HCT116 (cell line): Measurements from ENCODE around the gene ATP2B1. TPM values are rescaled to one million over a fixed set of nuclear protein-coding genes. Genes with fewer than 3 reads are reported as not detected.

Experiments
- ATAC-seq: fragments of 200-7000 bp; cut with Tn5 transposase; 2 replicates; pipeline ENCODE4 v1.9.1; 2020; ENCODE audit warnings: mild to moderate bottlenecking, moderate library complexity
- BruUV-seq: library from RNA; stranded (reverse); fragments of 400-500 nt; replicated peaks from 2 replicates; lab custom pipeline; 2021; lab: Mats Ljungman, UMichigan
- CTCF ChIA-PET: fragments of 300-600 bp; sonication (Branson Sonifier 250); formaldehyde crosslinking; loops from one replicate; lab custom pipeline; 2021; ENCODE audit warnings: antibody characterized with exemption; lab: Charles Lee
- POLR2A ChIA-PET: fragments of 300-600, 350-600 bp; sonication (Branson Sonifier 250); formaldehyde crosslinking; loops from one replicate; lab custom pipeline; 2021; ENCODE audit warnings: antibody characterized with exemption; lab: Charles Lee
- RAD21 ChIA-PET, 2 experiments: fragments of 300-600 bp; sonication (Branson Sonifier 250); formaldehyde crosslinking; loops; one replicate each; lab custom pipeline; 2023; ENCODE audit warnings: low total read pairs in 2 of 2; ENCODE audit not compliant: uncharacterized antibody in 2 of 2, unreplicated experiment in 2 of 2, low non-redundant PET in 1 of 2; lab: Charles Lee
- DNase-seq: peaks from one replicate; pipeline ENCODE4 v3.0.0-alpha.2; 2010; ENCODE audit warnings: low read depth, low spot score
- H2AFZ ChIP-seq: fragments of 200-600 bp; shearing (Covaris generic), sonication (generic); 2 replicates; pipeline ENCODE4 v1.6.1; 2017; ENCODE audit warnings: low read depth, mixed run types, mixed read lengths, antibody characterized with exemption, low read length; ENCODE audit not compliant: poor library complexity, severe bottlenecking
- H3K27ac ChIP-seq: 2 replicates; pipeline ENCODE4 v1.5.1; 2012; ENCODE audit warnings: low read depth, low read length
- H3K27me3 ChIP-seq: fragments of 200-600 bp; sonication (generic); 2 replicates; pipeline ENCODE4 v1.6.1; 2016; ENCODE audit warnings: mixed run types, low read length, mixed read lengths; ENCODE audit not compliant: insufficient read depth
- H3K36me3 ChIP-seq, 2 experiments: fragments of 200-500 bp in 1 of 2; fragments of 200-600 bp in 1 of 2; sonication (Bioruptor generic) in 1 of 2; sonication (generic) in 1 of 2; 2 replicates each; pipeline versions ENCODE4 v1.5.1 to v1.6.1; 2014 to 2016; ENCODE audit warnings: low read length in 2 of 2, inconsistent platforms in 1 of 2, mixed read lengths in 1 of 2, mixed run types in 1 of 2; ENCODE audit not compliant: insufficient read depth in 2 of 2, control insufficient read depth in 1 of 2
- H3K4me1 ChIP-seq, 2 experiments: fragments of 200-600 bp in 1 of 2; sonication (generic) in 1 of 2; 2 replicates each; pipeline versions ENCODE4 v1.5.1 to v1.6.1; 2012 to 2017; ENCODE audit warnings: low read length in 2 of 2, inconsistent platforms in 1 of 2, mild to moderate bottlenecking in 1 of 2, mixed read lengths in 1 of 2, mixed run types in 1 of 2, moderate library complexity in 1 of 2; ENCODE audit not compliant: insufficient read depth in 2 of 2, control insufficient read depth in 1 of 2
- H3K4me2 ChIP-seq: fragments of 200-600 bp; sonication (generic); 2 replicates; pipeline ENCODE4 v1.6.1; 2017; ENCODE audit warnings: mixed run types, low read length, mixed read lengths
- H3K4me3 ChIP-seq, 2 experiments: fragments of 200-600 bp in 1 of 2; sonication (generic) in 1 of 2; replicated peaks in 1 of 2; 2 replicates each; pipeline ENCODE4 v1.5.1; 2011 to 2016; ENCODE audit warnings: low read length in 2 of 2, control low read depth in 1 of 2, low read depth in 1 of 2, mild to moderate bottlenecking in 1 of 2, mixed read lengths in 1 of 2, mixed run types in 1 of 2
- H3K79me2 ChIP-seq: fragments of 200-600 bp; sonication (generic); 2 replicates; pipeline ENCODE4 v1.6.1; 2017; ENCODE audit warnings: mild to moderate bottlenecking, mixed run types, low read length, moderate library complexity, mixed read lengths; ENCODE audit not compliant: insufficient read depth
- H3K9ac ChIP-seq: fragments of 200-600 bp; sonication (generic); 2 replicates; pipeline ENCODE4 v1.6.1; 2016; ENCODE audit warnings: low read length, mixed read lengths
- H3K9me2 ChIP-seq: fragments of 200-600 bp; sonication (generic), shearing (Covaris generic); 2 replicates; pipeline ENCODE4 v1.6.1; 2017; ENCODE audit warnings: mixed run types, mild to moderate bottlenecking, moderate library complexity; ENCODE audit not compliant: insufficient read depth
- H3K9me3 ChIP-seq, 2 experiments: fragments of 200-500 bp in 1 of 2; fragments of 200-600 bp in 1 of 2; sonication (Bioruptor generic) in 1 of 2; sonication (generic) in 1 of 2; 2 replicates each; pipeline ENCODE4 v1.6.1; 2014 to 2017; ENCODE audit warnings: low read length in 2 of 2, mixed read lengths in 2 of 2, inconsistent platforms in 1 of 2, low read depth in 1 of 2, mild to moderate bottlenecking in 1 of 2, mixed run types in 1 of 2, moderate library complexity in 1 of 2; ENCODE audit not compliant: control insufficient read depth in 1 of 2, insufficient read depth in 1 of 2
- H4K20me1 ChIP-seq: fragments of 200-600 bp; sonication (generic), shearing (Covaris generic); 2 replicates; pipeline ENCODE4 v1.6.1; 2017; ENCODE audit warnings: mixed run types, mild to moderate bottlenecking, moderate library complexity; ENCODE audit not compliant: insufficient read depth
- POLR2A ChIP-seq: IDR thresholded peaks from 2 replicates; pipeline ENCODE4 v1.7.0; 2011; ENCODE audit warnings: borderline replicate concordance; ENCODE audit not compliant: insufficient read depth, insufficient read length; ENCODE audit errors: extremely low read depth
- RAD21 ChIP-seq: IDR thresholded peaks from 2 replicates; pipeline ENCODE4 v1.6.1; 2012; ENCODE audit warnings: low read depth, mild to moderate bottlenecking
- SP1 ChIP-seq: IDR thresholded peaks from 2 replicates; pipeline ENCODE4 v1.6.1; 2012; ENCODE audit warnings: low read depth
- SRF ChIP-seq: IDR thresholded peaks from 2 replicates; pipeline ENCODE4 v1.6.1; 2012; ENCODE audit warnings: low read depth
- TCF7L2 ChIP-seq: IDR thresholded peaks from 2 replicates; pipeline ENCODE4 v1.7.0; 2011; ENCODE audit warnings: borderline replicate concordance, inconsistent platforms; ENCODE audit not compliant: insufficient read depth, insufficient read length; ENCODE audit errors: extremely low read depth
- YY1 ChIP-seq: IDR thresholded peaks from 2 replicates; pipeline ENCODE4 v1.6.1; 2011; ENCODE audit warnings: low read length, low read depth, moderate library complexity, mild to moderate bottlenecking; ENCODE audit not compliant: insufficient replicate concordance; ENCODE audit errors: extremely low read depth
- ZNF274 ChIP-seq: fragments of 200-500 bp; sonication (Bioruptor generic); IDR thresholded peaks from 2 replicates; pipeline ENCODE4 v1.6.1; 2014; ENCODE audit warnings: mild to moderate bottlenecking, low read depth, low read length, inconsistent platforms
- intact Hi-C: fragments of 100-400 bp; cut with micrococcal nuclease; formaldehyde crosslinking; loops from 2 replicates; pipeline ENCODE4 v1.10.0; 2022
- total RNA-seq: library from RNA; stranded (reverse); gene quantifications from one replicate; pipeline ENCODE4 v1.2.1, GENCODE V29; 2021; ENCODE audit not compliant: unreplicated experiment
- TF ChIP-seq, protein P1 (sequence below): IDR thresholded peaks from 2 replicates; pipeline ENCODE4 v1.6.1; 2012
- TF ChIP-seq, protein P2 (sequence below): IDR thresholded peaks from 2 replicates; pipeline ENCODE4 v1.6.1; 2011; ENCODE audit warnings: mild to moderate bottlenecking, low read length, moderate library complexity; ENCODE audit not compliant: insufficient replicate concordance; ENCODE audit errors: extremely low read depth

ATP2B1 gene
- total RNA-seq, 1 experiment from 2014 or later, result 62.4 TPM

DNA sequence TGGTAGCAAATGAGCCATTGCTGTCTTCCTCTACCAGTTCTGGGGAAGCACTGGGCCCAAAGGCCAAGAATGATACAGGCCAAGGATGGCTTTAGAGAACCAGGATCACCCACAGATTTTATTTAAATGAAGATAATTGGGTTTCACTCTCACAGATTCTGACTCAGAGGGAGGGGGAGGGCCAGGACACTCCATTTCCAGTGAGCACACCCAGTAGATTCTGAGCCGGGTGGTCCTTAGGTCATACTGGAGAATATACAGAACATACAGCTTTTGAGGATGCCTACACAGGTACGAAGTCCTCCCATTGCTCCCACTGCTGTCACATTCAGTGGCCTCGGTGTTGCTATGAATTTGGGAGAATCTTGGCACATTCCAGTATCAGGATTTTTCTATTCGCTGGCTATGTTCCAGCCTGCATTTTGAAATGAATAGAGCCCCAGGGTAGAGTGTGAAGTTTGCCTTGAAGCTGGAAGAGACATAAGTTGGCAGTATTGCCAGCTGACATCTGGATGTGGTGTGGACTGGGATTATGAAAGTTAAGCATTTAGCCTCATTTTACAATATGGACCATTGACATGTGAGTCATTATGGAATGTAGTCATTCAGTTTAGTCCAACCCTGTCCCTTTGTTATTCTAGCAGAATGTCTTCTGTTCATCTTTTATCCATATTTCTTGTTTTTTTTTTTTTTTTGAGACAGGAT lies 137.0 kb downstream of the ATP2B1 start:
- no peak for TF ChIP-seq TCF7L2
- TF ChIP-seq, protein P1, sequence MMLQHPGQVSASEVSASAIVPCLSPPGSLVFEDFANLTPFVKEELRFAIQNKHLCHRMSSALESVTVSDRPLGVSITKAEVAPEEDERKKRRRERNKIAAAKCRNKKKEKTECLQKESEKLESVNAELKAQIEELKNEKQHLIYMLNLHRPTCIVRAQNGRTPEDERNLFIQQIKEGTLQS, result no peak
- no peak for TF ChIP-seq RAD21
- TF ChIP-seq POLR2A, result no peak
- TF ChIP-seq YY1, result no peak
- TF ChIP-seq SP1, result no peak
- TF ChIP-seq ZNF274, result no peak
- TF ChIP-seq, protein P2, sequence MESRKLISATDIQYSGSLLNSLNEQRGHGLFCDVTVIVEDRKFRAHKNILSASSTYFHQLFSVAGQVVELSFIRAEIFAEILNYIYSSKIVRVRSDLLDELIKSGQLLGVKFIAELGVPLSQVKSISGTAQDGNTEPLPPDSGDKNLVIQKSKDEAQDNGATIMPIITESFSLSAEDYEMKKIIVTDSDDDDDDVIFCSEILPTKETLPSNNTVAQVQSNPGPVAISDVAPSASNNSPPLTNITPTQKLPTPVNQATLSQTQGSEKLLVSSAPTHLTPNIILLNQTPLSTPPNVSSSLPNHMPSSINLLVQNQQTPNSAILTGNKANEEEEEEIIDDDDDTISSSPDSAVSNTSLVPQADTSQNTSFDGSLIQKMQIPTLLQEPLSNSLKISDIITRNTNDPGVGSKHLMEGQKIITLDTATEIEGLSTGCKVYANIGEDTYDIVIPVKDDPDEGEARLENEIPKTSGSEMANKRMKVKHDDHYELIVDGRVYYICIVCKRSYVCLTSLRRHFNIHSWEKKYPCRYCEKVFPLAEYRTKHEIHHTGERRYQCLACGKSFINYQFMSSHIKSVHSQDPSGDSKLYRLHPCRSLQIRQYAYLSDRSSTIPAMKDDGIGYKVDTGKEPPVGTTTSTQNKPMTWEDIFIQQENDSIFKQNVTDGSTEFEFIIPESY, result no peak
- no peak for TF ChIP-seq SRF
- TF ChIP-seq, all 23 proteins: peak for 0
- Histone ChIP-seq H3K9ac (no peak overlapping the region), H3K27ac (no peak overlapping the region), H3K79me2 (no peaks in the 10 kb centered on the region), H3K9me2 (no peaks in the 10 kb centered on the region), H3K36me3 (no peaks in the 10 kb centered on the region), H3K4me2 (no peak overlapping the region), H3K4me1 (peaks cover 0 to 6% of the 10 kb centered on the region in 2 experiments; a peak in 1 of 4 replicates), H3K4me3 (no peak overlapping the region), H3K27me3 (no peaks in the 10 kb centered on the region), H2AFZ (no peak overlapping the region), H4K20me1 (no peaks in the 10 kb centered on the region), H3K9me3 (no peaks in the 10 kb centered on the region)
- ATAC-seq, result no peak
- no peak for DNase-seq
- intact Hi-C loops, result no loop called here
- POLR2A ChIA-PET, result no interaction called here
- RAD21 ChIA-PET, result no interaction called here
- BruUV-seq, result no TSS peak
- CTCF ChIA-PET, result no interaction called here
